ENCODE data around the gene GABPA.
"Not testable (repeated sequence)": the region's sequence is repeated elsewhere in the genome, so short reads cannot be mapped to it uniquely, and the experiment has no call there.

DNA sequence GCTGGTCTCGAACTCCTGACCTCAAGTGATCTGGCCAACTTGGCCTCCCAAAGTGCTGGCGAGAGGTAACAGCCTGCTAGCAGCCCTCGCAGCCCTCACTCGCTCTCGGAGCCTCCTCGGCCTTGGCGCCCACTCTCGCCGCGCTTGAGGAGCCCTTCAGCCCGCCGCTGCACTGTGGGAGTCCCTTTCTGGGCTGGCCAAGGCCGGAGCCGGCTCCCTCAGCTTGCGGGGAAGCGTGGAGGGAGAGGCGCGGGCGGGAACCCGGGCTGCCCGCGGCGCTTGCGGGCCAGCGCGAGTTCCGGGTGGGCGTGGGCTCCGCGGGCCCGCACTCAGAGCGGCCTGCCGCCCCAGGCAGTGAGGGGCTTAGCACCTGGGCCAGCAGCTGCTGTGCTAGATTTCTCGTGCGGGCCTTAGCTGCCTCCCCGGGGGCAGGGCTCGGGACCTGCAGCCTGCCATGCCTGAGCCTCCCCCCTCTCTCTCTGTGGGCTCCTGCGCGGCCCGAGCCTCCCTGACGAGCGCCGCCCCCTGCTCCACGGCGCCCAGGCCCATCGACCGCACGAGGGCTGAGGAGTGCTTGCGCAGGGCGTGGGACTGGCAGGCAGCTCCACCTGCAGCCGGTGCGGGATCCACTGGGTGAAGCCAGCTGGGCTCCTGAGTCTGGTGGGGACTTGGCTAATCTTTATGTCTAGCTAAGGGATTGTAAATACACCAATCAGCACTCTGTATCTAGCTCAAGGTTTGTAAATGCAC is 43.5 kb downstream of the GABPA start:
- TF ChIP-seq, protein P1, sequence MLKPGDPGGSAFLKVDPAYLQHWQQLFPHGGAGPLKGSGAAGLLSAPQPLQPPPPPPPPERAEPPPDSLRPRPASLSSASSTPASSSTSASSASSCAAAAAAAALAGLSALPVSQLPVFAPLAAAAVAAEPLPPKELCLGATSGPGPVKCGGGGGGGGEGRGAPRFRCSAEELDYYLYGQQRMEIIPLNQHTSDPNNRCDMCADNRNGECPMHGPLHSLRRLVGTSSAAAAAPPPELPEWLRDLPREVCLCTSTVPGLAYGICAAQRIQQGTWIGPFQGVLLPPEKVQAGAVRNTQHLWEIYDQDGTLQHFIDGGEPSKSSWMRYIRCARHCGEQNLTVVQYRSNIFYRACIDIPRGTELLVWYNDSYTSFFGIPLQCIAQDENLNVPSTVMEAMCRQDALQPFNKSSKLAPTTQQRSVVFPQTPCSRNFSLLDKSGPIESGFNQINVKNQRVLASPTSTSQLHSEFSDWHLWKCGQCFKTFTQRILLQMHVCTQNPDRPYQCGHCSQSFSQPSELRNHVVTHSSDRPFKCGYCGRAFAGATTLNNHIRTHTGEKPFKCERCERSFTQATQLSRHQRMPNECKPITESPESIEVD (tag by site-specific recombination; IDR thresholded peaks at IDR 0.05): not testable (repeated sequence)
- not testable (repeated sequence) for TF ChIP-seq ZNF707 (tag by site-specific recombination; IDR thresholded peaks at IDR 0.05); ZNF174 (tag by site-specific recombination; IDR thresholded peaks at IDR 0.05); SETDB1 (IDR thresholded peaks at IDR 0.05; ENCODE audit: insufficient read length, low read length); ZNF311 (tag by site-specific recombination; IDR thresholded peaks at IDR 0.05; ENCODE audit: borderline replicate concordance); MYNN (tag by site-specific recombination; IDR thresholded peaks at IDR 0.05; ENCODE audit: borderline replicate concordance); ZNF843 (tag by site-specific recombination; IDR thresholded peaks at IDR 0.05)
- TF ChIP-seq, protein P2, sequence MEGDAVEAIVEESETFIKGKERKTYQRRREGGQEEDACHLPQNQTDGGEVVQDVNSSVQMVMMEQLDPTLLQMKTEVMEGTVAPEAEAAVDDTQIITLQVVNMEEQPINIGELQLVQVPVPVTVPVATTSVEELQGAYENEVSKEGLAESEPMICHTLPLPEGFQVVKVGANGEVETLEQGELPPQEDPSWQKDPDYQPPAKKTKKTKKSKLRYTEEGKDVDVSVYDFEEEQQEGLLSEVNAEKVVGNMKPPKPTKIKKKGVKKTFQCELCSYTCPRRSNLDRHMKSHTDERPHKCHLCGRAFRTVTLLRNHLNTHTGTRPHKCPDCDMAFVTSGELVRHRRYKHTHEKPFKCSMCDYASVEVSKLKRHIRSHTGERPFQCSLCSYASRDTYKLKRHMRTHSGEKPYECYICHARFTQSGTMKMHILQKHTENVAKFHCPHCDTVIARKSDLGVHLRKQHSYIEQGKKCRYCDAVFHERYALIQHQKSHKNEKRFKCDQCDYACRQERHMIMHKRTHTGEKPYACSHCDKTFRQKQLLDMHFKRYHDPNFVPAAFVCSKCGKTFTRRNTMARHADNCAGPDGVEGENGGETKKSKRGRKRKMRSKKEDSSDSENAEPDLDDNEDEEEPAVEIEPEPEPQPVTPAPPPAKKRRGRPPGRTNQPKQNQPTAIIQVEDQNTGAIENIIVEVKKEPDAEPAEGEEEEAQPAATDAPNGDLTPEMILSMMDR (tag by site-specific recombination; IDR thresholded peaks at IDR 0.05): not testable (repeated sequence)
- TF ChIP-seq, protein P3, sequence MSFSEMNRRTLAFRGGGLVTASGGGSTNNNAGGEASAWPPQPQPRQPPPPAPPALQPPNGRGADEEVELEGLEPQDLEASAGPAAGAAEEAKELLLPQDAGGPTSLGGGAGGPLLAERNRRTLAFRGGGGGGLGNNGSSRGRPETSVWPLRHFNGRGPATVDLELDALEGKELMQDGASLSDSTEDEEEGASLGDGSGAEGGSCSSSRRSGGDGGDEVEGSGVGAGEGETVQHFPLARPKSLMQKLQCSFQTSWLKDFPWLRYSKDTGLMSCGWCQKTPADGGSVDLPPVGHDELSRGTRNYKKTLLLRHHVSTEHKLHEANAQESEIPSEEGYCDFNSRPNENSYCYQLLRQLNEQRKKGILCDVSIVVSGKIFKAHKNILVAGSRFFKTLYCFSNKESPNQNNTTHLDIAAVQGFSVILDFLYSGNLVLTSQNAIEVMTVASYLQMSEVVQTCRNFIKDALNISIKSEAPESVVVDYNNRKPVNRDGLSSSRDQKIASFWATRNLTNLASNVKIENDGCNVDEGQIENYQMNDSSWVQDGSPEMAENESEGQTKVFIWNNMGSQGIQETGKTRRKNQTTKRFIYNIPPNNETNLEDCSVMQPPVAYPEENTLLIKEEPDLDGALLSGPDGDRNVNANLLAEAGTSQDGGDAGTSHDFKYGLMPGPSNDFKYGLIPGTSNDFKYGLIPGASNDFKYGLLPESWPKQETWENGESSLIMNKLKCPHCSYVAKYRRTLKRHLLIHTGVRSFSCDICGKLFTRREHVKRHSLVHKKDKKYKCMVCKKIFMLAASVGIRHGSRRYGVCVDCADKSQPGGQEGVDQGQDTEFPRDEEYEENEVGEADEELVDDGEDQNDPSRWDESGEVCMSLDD (tag by site-specific recombination; IDR thresholded peaks at IDR 0.05): not testable (repeated sequence)

Measured in HEK293 (cell line).